Choroid plexus epithelial cell (primary cell): ENCODE data around the gene CERCAM.
"Not testable (repeated sequence)": the region's sequence is repeated elsewhere in the genome, so short reads cannot be mapped to it uniquely, and the experiment has no call there.

Experiments
- DNase-seq: peaks from one replicate; pipeline ENCODE4 v3.0.0-alpha.2; 2010; ENCODE audit warnings: low read depth
- H3K4me3 ChIP-seq: 2 replicates; pipeline ENCODE4 v1.5.1; 2011; ENCODE audit warnings: low read depth, mild to moderate bottlenecking, control low read depth, low read length, moderate library complexity
- TF ChIP-seq, protein P1 (sequence below): conservative IDR thresholded peaks from 2 replicates; pipeline ENCODE4 v1.5.1; 2011; ENCODE audit warnings: low read depth, mild to moderate bottlenecking, control low read depth, inconsistent platforms, low read length, moderate library complexity

CERCAM gene

DNA sequence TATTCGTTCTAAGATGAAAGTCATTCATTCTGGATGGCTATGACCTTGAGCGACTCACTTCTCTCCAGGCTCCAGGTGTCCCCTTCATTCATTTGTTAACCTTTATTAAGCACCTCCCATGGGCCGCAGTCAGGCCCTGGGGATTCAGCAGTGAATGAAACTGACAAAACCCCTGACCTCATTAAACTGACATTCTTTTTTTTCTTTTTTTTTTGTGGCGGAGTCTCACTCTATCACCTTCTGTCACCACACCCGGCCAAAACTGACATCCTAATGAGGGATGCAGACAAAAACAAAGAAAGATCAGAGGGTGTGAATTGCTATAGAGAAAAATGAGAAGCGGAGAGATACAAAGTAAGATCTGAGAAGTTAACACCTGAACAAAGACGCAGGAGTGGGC is 18.6 kb downstream of the CERCAM start:
- no peak overlapping the region for H3K4me3 ChIP-seq
- TF ChIP-seq, protein P1, sequence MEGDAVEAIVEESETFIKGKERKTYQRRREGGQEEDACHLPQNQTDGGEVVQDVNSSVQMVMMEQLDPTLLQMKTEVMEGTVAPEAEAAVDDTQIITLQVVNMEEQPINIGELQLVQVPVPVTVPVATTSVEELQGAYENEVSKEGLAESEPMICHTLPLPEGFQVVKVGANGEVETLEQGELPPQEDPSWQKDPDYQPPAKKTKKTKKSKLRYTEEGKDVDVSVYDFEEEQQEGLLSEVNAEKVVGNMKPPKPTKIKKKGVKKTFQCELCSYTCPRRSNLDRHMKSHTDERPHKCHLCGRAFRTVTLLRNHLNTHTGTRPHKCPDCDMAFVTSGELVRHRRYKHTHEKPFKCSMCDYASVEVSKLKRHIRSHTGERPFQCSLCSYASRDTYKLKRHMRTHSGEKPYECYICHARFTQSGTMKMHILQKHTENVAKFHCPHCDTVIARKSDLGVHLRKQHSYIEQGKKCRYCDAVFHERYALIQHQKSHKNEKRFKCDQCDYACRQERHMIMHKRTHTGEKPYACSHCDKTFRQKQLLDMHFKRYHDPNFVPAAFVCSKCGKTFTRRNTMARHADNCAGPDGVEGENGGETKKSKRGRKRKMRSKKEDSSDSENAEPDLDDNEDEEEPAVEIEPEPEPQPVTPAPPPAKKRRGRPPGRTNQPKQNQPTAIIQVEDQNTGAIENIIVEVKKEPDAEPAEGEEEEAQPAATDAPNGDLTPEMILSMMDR, result no peak
- no peak for DNase-seq

DNA sequence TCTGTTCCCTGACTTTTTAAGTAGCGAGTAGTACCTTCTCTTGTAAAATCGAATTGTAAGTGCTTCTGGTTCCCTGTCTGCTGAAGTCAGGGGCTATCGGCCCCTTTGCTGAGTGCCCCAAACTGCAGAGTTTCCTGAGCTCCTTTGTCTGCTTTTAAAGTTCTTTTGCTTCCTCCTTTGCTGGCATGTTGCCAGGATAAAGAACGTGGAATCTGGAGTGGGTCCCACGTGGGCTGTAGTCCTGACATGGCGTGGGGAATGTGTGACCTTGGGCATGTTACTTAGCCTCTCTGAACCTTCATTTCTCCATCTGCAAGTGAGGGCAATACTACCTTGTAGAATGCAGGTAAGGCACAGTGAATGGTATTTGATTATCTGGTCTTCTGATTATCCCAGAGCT is 21.5 kb downstream of the CERCAM start:
- TF ChIP-seq, protein P1, result no peak
- no peak overlapping the region for H3K4me3 ChIP-seq
- DNase-seq, result no peak

DNA sequence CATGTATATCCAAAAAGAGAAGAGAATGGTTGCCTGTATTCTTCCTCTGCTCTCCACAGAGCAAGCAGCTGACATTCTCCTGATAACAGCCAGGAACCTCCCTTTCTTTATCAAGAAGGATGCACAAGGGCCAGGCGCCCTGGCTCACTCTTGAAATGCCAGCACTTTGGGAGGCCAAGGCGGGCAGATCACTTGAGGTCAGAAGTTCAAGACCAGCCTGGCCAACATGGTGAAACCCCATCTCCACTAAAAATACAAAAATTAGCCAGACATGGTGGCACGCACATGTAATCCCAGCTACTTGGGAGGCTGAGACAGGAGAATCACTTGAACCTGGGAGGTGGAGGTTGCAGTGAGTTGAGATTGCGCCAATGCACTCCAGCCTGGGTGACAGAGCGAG is 25.8 kb downstream of the CERCAM start:
- H3K4me3 ChIP-seq, DNase-seq: not testable (repeated sequence)

DNA sequence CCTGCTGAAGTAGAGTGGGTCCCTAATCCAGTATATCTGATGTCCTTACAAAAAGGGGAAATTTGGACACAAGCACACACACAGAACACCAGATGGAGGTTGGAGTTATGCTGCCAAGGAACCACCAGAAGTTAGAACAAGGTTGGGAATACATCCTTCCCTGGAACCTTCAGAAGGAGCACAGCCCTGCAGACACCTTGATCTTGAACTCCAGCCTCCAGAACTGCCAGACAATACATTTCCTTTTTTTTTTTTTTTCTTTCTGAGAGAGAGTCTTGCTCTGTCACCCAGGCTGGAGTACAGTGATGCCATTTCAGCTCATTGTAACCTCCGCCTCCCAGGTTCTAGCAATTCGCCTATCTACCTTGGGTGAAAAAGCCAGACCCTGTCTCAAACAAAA is 28.1 kb downstream of the CERCAM start:
- H3K4me3 ChIP-seq, result no peak overlapping the region
- TF ChIP-seq, protein P1, result no peak
- DNase-seq, result no peak

DNA sequence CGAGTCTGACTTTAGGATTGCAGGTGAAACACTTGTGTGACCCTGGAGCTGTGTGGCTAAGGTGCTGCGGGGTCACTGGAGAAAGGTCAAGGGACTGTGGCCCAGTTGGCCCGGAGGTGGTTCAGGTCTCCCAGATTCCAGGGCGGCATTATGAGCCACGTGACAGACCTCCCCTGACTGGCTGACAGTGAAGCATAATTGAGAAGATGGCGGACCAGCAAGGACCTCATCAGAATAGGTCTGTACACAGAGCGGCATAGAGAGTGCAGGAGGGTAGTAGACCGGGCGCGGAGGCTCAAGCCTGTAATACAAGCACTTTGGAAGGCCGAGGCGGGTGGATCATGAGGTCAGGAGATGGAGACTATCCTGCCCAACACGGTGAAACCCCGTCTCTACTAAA is 34.3 kb downstream of the CERCAM start:
- H3K4me3 ChIP-seq, result no peak overlapping the region
- DNase-seq, result no peak
- TF ChIP-seq, protein P1, result no peak

DNA sequence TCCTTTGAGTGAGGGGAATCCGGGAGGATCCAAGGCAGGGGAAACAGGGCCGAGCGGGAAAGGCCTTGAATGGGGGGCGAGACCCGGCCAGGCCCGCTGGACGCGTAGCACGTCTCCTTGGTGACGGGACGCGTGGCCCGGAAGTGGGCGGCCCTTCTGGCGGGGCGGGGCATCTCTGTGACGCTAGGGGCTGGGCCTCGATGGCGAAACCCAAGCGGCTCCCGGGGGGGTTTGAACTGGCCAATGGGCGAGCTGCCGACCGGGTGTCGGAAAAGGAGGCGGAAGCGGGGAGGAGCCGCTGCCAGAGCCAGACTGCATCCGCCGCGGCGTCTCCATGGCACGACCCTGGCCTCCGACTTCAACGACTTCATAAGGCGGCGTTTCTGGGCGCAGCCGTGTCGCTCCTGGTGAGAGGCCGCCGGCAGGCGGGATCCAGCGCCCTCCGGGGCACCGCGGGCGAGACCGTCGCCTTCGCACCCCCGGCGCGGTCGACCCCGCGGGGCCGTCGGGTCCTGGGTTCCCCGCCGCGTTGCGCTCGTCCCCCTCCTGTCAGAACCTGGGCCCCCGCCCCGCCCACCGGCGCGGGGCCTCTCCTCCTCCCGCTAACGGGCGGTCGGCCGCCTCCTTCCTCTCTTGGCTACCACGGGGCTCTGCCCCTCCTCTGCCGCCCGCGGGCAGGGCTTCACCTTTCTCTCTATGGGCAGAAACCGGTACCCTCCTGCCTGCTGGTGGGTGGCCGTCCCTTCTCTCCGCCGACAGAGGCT is 35.4 kb downstream of the CERCAM start, which contains the start of gene ODF2:
TSS of gene ODF2 (plus strand) at position 158 of the 764 bp plus-strand sequence. CDS start at position 244, 86 bp downstream.
- TF ChIP-seq, protein P1, result no peak
- peak; percentile 96 for DNase-seq
- peak within 1 kb of the TSS; percentile 78 for H3K4me3 ChIP-seq

DNA sequence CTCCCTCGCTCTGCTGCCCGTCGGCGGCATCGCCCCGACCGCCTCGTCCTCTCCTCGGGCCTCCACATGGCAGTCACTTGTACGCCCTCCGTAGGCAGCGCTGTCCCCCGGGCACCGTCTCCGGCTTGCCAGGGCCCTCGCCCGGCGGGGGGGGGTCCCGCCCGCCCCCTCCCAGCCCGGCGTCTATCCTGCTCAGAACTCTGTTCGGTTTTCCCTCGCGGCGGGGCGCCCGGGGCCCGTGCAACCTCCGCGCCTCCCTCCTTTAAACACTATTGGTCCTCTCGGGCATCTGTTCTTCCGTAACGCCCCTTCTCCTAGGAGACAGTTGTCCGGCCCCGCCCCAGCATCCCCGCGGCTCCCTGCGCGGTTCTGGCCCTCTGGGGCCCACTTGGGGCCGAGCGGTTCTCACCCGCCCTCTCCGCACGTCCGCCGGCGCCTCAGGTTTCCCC is 36.0 kb downstream of the CERCAM start:
- H3K4me3 ChIP-seq, result peak overlapping the region; percentile 78
- TF ChIP-seq, protein P1, result no peak
- DNase-seq, result peak; percentile 79
